Measurements from ENCODE around the gene EFCAB6.

The EFCAB6 gene

DNA sequence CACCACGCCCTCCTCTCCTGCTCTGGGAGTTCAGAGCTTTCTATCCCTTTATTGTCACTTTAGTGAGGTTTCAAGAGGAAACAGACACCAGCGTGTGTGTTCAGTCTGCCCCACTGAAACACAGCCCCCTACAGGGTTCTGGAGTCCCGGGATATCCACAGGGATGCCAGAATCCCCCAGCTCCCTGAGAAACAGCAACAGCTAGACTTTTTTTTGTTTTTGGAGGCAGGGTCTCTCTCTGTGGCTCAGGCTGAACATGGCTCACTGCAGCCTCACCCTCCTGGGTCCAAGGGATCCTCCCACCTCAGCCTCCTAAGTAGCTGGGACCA, 39.8 kb upstream of the EFCAB6 start:
- peaks cover 10% of the 10 kb centered on the region for H3K27me3 Mint-ChIP-seq
- H3K27ac Mint-ChIP-seq = no peak overlapping the region
- no peak overlapping the region for H3K4me3 Mint-ChIP-seq
- H3K9me3 Mint-ChIP-seq = peaks cover 3% of the 10 kb centered on the region
- peaks cover 2% of the 10 kb centered on the region for H3K36me3 Mint-ChIP-seq
- H3K4me1 Mint-ChIP-seq = no peaks in the 10 kb centered on the region

DNA sequence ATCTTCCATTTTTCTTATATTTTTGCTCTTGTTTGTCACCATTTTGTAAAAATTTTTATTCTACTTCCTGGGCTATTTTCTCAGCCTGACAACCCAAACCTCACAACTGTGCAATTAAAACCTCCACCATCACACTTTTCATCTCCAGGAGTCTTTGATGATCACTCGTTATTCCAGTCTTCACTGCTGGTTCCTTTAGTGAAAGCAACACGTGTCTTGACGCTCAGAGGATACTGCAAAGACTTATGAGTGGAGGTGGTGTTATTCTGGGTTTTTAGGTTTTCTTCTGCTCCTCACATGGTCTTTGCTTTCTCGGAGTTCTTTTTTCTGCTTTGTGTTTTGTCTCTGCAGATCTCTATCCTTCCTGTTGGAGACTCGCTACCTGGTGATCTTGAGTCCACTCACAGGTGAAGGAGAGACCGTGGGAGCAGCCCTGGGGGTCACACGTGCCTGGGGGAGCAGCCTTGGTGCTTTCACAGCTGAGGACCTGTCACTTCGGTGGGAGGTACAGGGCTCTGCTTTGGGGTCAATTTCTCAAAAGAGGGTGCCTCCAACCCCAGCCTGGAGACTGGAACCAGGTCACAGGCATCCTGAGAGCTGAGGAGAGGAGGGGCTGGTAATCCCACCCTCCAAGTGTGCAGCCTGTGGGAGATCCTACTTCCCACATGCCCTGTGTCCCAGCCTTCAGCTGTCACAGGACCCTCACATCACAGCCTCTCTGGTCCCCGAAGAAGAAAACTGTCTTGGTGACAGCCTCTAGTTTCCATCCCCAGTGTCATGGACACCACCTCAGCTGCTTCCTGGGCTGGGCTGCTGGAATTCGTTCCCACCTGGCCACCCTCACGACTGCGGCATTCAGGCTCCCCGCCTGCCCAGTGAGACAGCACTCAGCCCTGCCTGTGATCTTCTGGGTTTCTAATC, 39.2 kb upstream of the EFCAB6 start:
- Mint-ChIP-seq H3K4me3 (no peak overlapping the region), H3K27me3 (peaks cover 8% of the 10 kb centered on the region), H3K36me3 (no peaks in the 10 kb centered on the region), H3K4me1 (no peaks in the 10 kb centered on the region), H3K27ac (no peak overlapping the region), H3K9me3 (no peaks in the 10 kb centered on the region)

DNA sequence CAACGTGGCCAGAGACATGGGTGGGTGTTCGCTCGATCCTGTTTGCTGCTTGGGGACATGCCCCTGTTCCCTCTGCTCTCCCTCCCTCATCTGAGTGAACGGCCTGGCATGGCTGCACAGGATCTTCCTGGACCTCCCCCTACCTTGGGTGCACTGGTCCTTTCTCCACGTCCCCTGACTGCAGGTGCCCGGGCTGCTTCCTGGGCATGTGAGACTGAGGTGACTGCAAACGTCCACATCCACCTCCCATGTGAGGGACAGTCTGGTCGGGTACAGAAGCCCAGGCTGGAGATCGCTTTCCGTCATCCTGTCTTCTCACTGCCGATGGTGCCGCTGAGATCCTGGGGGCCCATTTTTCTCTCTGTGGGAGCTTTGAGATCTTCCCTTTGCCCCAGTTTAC, 38.4 kb upstream of the EFCAB6 start:
- Mint-ChIP-seq H3K27ac (no peak overlapping the region), H3K4me1 (no peaks in the 10 kb centered on the region), H3K4me3 (no peak overlapping the region), H3K9me3 (no peaks in the 10 kb centered on the region), H3K36me3 (no peaks in the 10 kb centered on the region), H3K27me3 (peaks cover 7% of the 10 kb centered on the region)

DNA sequence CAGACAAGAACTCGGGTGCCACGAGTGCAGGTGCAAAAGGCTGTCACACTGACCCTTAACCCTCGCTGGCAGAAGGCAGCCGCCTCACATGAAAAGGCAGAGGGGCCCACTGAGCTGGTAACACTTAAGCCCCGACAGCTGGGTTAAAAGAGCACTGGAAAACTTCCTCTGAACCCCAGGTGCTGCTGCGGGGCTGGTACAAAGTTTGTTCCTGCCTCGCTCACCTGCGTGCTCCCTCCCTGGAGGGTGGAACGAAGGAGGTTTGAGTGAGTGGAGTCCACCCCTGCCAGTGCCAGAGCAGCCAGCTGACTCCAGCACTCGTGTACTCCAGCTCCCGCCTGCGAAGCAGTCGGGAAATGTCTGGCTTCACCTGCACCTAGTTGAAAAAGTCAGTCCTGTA, 37.6 kb upstream of the EFCAB6 start:
- no peaks in the 10 kb centered on the region for H3K9me3 Mint-ChIP-seq
- H3K27me3 Mint-ChIP-seq = peaks cover 4% of the 10 kb centered on the region
- H3K4me3 Mint-ChIP-seq = no peak overlapping the region
- H3K4me1 Mint-ChIP-seq = no peaks in the 10 kb centered on the region
- H3K27ac Mint-ChIP-seq = peak overlapping the region; percentile 59
- no peaks in the 10 kb centered on the region for H3K36me3 Mint-ChIP-seq

DNA sequence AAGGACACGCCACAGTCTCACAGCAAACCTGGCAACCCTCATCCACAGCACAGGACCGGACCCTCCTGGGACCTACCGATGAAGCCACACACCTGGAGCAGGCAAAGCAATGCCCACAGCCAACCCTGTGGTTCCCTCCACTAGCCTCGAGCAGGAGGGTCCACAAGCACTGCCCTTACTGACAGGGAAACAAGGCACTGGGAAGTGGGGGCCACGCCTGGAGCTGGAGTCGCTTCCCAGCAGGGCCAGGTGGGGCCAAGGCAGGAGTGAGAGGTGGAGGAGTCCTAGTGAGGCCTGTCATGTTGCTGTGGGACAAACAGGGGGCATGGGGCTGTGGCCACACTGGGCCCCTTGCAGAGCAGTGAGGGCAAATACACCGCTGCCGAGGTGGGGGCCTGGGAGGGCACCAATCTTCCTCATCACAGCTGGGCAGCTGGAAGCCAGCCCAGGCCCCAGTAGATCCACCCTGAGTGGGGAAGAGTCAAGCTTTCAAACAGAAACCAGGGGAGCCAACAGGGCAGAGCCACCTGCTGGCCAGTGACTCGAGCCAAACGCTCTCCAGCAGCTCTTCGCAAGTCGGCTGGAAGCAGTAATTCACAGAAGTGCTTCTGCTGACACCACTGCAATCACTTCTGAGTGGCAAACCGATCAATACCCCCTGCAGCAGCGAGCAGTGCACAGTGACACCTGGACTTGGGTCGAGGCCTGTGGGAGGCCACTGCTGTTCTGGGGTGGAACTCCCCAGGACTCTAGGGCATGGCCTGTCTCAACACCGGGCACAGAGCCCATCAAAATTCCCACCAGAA, 36.5 kb upstream of the EFCAB6 start:
- no peaks in the 10 kb centered on the region for H3K9me3 Mint-ChIP-seq
- no peaks in the 10 kb centered on the region for H3K4me1 Mint-ChIP-seq
- no peak overlapping the region for H3K4me3 Mint-ChIP-seq
- peaks cover 2% of the 10 kb centered on the region for H3K27me3 Mint-ChIP-seq
- H3K36me3 Mint-ChIP-seq = no peaks in the 10 kb centered on the region
- H3K27ac Mint-ChIP-seq = no peak overlapping the region

DNA sequence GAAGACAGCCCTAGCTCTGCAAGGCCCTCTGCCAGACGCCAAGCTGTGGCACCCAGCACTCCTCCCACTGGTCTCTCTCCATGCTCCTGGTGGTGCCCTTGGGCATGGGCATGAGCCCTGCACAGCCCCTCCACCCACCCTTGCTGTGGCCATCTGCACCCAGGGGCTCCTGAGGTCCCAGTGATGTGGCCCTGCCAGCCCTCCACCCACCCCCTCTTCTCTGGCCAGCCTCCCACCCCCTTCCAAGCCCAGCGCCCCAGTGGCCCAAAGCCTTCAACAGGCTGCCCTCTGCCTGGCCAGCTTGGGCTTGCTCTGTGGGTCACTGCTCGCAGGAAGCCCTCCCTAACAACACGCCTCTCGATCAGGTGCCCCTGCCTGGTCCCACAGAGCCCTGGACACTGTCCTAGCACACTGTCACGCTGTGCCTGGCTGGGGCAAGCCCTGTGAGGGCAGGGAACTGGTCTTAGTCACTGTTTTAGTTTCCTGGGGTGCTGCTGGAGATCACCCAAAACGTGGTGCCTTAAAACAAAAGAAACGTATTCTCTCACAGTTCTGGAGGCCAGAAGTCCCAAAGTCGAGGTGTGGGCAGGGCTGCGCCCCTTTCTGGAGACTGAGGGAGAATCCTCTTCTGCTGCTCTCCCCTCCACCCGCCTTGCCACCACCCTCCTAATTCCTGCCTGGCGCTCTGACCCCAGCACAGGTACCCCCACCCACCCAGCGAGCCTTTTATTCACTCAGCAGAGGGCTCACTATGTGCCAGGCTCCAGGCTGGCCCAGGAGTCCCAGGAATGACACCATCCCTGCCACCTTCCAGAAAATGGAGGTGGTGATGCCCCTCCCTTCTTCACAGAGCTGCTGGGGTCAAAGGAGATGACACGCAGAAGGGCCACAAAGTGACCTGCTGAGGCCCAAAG, 35.5 kb upstream of the EFCAB6 start:
- Mint-ChIP-seq H3K27ac (no peak overlapping the region), H3K9me3 (no peaks in the 10 kb centered on the region), H3K4me1 (no peaks in the 10 kb centered on the region), H3K4me3 (no peak overlapping the region), H3K36me3 (no peaks in the 10 kb centered on the region), H3K27me3 (no peaks in the 10 kb centered on the region)

DNA sequence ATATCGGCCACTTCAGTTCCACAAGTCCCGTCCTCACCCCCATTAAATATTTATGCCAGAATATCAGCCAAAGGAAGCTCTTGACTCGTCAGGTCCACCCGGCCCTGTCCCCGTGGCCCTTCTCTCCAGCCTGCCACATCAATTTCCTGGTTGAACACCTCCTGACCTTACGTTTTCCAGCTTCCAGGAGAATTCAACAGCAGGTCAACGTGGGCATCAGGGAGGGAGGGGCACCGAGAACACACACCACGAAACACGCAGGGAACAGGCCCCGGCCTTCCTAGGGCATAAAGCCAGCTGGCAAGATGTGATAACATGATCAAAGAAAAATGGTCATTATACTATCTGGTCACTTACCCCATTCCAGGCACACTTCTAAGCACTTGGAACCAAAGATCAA, 34.9 kb upstream of the EFCAB6 start:
- no peaks in the 10 kb centered on the region for H3K4me1 Mint-ChIP-seq
- no peak overlapping the region for H3K4me3 Mint-ChIP-seq
- H3K9me3 Mint-ChIP-seq = no peaks in the 10 kb centered on the region
- H3K36me3 Mint-ChIP-seq = no peaks in the 10 kb centered on the region
- H3K27ac Mint-ChIP-seq = no peak overlapping the region
- no peaks in the 10 kb centered on the region for H3K27me3 Mint-ChIP-seq

DNA sequence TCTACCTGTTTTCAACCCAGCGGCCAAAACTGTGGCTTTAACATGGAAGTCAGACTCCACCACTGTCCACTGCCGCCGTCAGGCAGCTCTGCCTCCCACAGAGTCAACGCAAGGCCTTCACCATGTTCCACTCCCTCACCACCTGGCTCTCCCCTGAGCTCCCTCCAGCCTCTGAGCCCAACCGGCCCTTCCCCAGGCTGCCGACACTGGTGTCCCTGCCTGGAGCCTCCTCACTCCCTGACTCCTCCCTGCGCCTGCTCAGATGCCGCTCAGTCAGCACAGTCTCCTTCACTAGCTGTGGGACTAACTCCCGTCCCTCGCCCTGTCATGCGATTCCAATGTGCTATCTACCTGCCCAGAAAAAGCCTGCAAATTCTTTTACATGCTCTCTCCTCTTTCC, 33.9 kb upstream of the EFCAB6 start:
- no peaks in the 10 kb centered on the region for H3K27me3 Mint-ChIP-seq
- no peaks in the 10 kb centered on the region for H3K9me3 Mint-ChIP-seq
- no peaks in the 10 kb centered on the region for H3K4me1 Mint-ChIP-seq
- H3K4me3 Mint-ChIP-seq = no peak overlapping the region
- H3K27ac Mint-ChIP-seq = no peak overlapping the region
- no peaks in the 10 kb centered on the region for H3K36me3 Mint-ChIP-seq

DNA sequence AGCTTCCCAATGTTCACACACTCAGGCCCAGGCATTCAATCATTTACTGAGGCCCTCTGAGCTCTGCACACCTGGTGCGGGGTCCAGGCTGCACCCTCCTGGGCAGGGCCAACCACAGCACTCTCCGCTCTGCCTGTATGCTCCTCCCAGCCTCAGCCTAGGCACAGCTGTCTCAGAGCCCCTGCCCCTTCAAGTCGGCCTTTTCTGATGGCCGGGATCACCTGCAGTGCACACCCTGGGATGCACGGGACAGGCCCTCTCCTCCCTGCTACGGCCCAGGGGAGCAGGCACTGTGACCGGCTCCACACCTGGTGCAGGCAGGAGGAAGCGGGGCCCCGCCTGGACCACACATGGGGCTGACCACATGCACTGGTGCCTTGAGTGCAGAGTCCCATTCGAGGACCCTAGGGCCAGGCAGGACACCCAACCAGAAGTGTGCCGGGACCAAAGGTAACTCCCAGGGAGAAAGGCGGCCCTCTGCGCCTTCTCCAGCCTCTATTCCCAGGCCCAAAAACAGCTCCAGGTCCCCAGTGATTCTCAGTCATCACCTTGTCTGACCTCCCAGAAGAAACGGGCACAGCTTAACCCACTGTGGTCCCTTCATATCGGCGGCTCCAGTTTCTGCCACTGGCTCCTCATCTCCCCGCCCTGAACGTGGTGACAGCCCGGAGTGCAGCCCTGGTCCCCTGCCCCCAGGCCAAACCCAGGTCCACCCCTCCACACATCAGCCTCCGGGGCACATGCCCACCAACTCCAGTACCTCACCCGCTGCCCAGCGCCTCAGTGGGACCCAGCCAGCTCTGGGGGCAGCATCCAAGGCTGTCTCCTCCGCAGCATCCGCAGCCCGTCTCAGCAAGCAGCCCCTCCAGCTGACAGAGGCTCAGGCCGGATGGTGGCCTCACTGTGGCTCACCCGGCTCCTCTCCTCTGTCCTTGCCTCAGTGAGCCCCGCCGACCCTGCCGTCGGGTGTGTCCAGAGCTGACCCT, 32.7 kb upstream of the EFCAB6 start:
- no peaks in the 10 kb centered on the region for H3K4me1 Mint-ChIP-seq
- H3K9me3 Mint-ChIP-seq = no peaks in the 10 kb centered on the region
- H3K4me3 Mint-ChIP-seq = no peak overlapping the region

DNA sequence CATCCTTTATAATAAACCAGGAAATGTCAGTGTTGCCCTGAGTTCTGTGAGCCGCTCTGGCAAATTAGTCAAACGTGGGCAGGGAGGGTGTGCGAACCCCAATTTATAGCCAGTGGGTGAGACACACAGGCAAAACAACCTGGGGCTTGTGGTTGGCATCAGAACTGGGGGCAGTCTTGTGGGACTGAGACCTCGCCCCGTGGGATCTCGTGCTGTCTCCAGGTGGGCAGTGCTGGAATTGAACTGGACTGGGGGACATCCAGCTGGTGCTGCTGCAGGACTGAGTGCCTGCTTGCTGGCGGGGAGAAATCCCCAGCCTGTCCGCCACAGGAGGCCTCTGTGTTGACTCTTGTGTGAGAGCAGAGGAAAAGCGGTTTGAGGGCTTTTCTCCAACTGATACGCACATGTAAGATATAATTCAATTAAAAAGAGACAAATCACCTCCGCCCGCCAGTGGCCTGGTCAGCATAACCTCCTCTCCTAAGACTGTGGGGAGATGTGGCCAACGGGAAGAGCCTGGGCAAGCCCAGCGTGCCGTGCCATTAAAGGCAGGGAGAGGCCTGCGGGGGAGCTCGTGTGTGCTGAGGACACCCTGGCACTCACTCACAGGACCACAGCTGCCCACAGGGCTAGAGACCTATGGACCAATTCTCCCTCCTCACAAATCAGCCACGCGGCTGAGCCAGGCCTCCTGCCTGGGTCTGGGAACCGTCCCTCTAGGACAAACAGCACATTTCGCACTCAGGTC, 31.9 kb upstream of the EFCAB6 start:
- Mint-ChIP-seq H3K27ac (no peak overlapping the region), H3K36me3 (no peaks in the 10 kb centered on the region), H3K27me3 (no peaks in the 10 kb centered on the region), H3K4me3 (no peak overlapping the region), H3K9me3 (no peaks in the 10 kb centered on the region), H3K4me1 (no peaks in the 10 kb centered on the region)

More for the DNA sequence above, 32.7 kb upstream of the EFCAB6 start:
- H3K27me3 Mint-ChIP-seq = no peaks in the 10 kb centered on the region
- no peak overlapping the region for H3K27ac Mint-ChIP-seq
- H3K36me3 Mint-ChIP-seq = no peaks in the 10 kb centered on the region

DNA sequence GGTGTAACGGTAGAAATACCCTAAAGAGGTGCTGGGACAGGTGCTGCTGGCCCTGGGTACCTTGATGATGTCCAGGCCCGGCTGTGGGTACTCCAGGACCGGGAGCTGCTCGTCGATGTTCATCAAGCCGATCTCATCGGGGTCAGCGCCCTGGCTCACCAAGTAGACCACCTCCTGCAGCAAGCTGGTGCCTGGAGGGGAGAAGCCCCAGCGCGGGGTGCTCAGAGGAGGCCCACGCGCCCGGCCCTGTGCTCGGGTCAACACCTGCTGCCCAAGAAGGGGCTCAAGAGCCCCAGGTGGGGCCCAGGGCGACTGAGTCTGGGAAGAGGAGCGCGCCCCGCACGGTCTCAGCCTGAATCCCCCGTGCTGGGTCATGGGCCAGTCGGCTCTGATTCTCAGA, 29.6 kb upstream of the EFCAB6 start:
- Mint-ChIP-seq H3K4me1 (no peaks in the 10 kb centered on the region), H3K9me3 (no peaks in the 10 kb centered on the region)

DNA sequence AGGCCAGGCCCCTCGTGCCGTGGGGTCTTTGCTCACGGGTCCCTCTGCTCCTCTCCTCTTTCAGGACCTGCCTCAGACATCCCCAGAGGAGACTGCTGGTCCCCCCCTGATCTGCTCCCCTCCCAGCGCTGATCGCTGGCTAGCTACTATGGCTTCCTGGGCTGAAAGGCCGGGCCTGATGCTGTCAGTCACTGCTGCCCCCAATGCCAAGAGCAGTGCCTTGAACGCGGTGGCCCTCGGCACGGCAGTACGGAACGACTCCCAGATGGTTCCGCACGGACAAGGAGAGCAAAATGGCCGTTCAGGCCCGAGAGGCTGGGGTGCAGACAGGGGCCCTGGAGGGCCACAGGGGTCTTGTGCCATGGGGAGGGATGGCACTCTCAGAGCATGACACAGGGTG, 28.7 kb upstream of the EFCAB6 start:
- Mint-ChIP-seq H3K4me1 (no peaks in the 10 kb centered on the region), H3K27ac (no peak overlapping the region), H3K9me3 (no peaks in the 10 kb centered on the region), H3K27me3 (no peaks in the 10 kb centered on the region), H3K36me3 (no peaks in the 10 kb centered on the region), H3K4me3 (no peak overlapping the region)

More for the DNA sequence above, 29.6 kb upstream of the EFCAB6 start:
- H3K4me3 Mint-ChIP-seq = no peak overlapping the region
- no peak overlapping the region for H3K27ac Mint-ChIP-seq
- H3K27me3 Mint-ChIP-seq = no peaks in the 10 kb centered on the region
- no peaks in the 10 kb centered on the region for H3K36me3 Mint-ChIP-seq

DNA sequence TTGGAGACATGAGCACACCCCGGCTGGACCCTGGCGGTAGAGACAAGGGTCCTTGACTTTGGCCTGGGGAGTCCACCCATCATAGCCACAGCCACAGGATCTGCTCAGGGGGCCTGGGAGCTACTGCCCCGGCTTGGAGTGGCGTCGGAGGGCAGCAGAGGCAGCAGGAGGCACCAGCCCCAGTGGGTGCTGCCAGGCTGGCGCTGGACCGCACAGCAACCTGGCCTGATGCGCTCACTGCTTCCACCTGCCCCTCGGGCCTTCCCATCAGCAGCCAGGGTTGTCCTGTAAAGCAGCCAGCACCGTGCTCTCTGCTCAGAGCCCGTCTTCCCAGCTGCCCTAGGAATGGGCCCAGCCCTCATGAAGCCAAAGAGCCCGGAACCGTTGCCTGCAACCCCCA, 28.3 kb upstream of the EFCAB6 start:
- no peaks in the 10 kb centered on the region for H3K36me3 Mint-ChIP-seq
- no peak overlapping the region for H3K27ac Mint-ChIP-seq
- H3K4me1 Mint-ChIP-seq = no peaks in the 10 kb centered on the region
- peaks cover 2% of the 10 kb centered on the region for H3K27me3 Mint-ChIP-seq
- H3K9me3 Mint-ChIP-seq = no peaks in the 10 kb centered on the region
- H3K4me3 Mint-ChIP-seq = no peak overlapping the region

DNA sequence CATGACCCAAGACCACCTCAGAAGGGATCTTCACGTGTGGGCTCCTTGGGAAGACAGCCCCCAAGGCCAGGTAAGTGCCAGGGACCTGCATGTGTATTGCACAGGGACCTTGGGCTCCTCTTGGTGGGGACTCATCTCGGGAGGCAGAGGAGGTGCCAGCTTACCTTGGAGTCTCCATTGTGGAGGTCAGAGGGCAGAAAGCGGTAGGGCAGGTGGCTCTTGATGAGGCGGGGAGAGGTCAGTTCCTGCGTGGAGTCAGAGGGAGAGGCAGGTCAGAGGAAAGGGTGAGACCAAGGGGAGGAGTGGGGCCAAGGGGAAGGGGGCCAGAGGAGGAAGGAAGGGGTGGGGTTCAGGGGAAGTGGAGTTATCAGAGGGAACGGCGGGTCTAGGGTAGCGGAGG, 27.7 kb upstream of the EFCAB6 start:
- Mint-ChIP-seq H3K4me3 (no peak overlapping the region), H3K27me3 (peaks cover 6% of the 10 kb centered on the region), H3K27ac (no peak overlapping the region)

More for the DNA sequence above, 27.7 kb upstream of the EFCAB6 start:
- H3K4me1 Mint-ChIP-seq = no peaks in the 10 kb centered on the region
- H3K36me3 Mint-ChIP-seq = no peaks in the 10 kb centered on the region
- no peaks in the 10 kb centered on the region for H3K9me3 Mint-ChIP-seq
